SK-N-SH (cell line): ENCODE results near the gene OSBPL9. TPM values are rescaled to one million over a fixed set of nuclear protein-coding genes. Genes with fewer than 3 reads are reported as not detected.
A peak's percentile ranks its signal among the peaks of the same experiment; 100 is the strongest.
"Not testable (repeated sequence)": the region's sequence is repeated elsewhere in the genome, so short reads cannot be mapped to it uniquely, and the experiment has no call there.

Experiments
- CTCF ChIA-PET: fragments of 300-600, 350-600 bp; formaldehyde crosslinking; extraction: SDS; loops from one replicate; lab custom pipeline; 2021; lab: Yijun Ruan, JAX
- POLR2A ChIA-PET: fragments of 350-600 bp; sonication (Branson Sonifier 250); formaldehyde crosslinking; extraction: SDS; loops from one replicate; lab custom pipeline; 2020; ENCODE audit warnings: antibody characterized with exemption, inconsistent platforms; lab: Yijun Ruan, JAX
- DNase-seq: peaks from one replicate; pipeline ENCODE4 v3.0.0; 2012
- H2AFZ ChIP-seq: fragments of 200-600 bp; sonication (generic); 2 replicates; pipeline ENCODE4 v1.8.1; 2016; ENCODE audit warnings: antibody characterized with exemption, mild to moderate bottlenecking, low read depth
- H3F3A ChIP-seq: fragments of 200-600 bp; sonication (generic); replicated peaks from 2 replicates; pipeline ENCODE3; 2016; ENCODE audit warnings: antibody characterized with exemption, mild to moderate bottlenecking; ENCODE audit not compliant: insufficient read depth
- H3K27ac ChIP-seq, 2 experiments: fragments of 200-500 bp in 1 of 2; fragments of 200-600 bp in 1 of 2; sonication (Bioruptor generic) in 1 of 2; sonication (generic), shearing (Covaris generic) in 1 of 2; 2 replicates each; pipeline versions ENCODE4 v1.5.1 to v1.6.1; 2014 to 2016; ENCODE audit warnings: low read depth in 2 of 2, inconsistent platforms in 1 of 2, low read length in 1 of 2, mild to moderate bottlenecking in 1 of 2, mixed read lengths in 1 of 2
- H3K27me3 ChIP-seq: fragments of 200-600 bp; sonication (generic), shearing (Covaris generic); 2 replicates; pipeline ENCODE4 v1.6.1; 2016; ENCODE audit warnings: mixed run types; ENCODE audit not compliant: insufficient read depth
- H3K36me3 ChIP-seq, 2 experiments: fragments of 200-500 bp in 1 of 2; fragments of 200-600 bp in 1 of 2; sonication (Bioruptor generic) in 1 of 2; sonication (generic) in 1 of 2; replicated peaks in 1 of 2; 2 replicates each; pipeline versions ENCODE3 to v1.5.1; 2014 to 2016; ENCODE audit warnings: low read length in 1 of 2, mild to moderate bottlenecking in 1 of 2; ENCODE audit not compliant: insufficient read depth in 2 of 2, control insufficient read depth in 1 of 2
- H3K4me1 ChIP-seq, 2 experiments: fragments of 200-500 bp in 1 of 2; fragments of 200-600 bp in 1 of 2; sonication (Bioruptor generic) in 1 of 2; sonication (generic), shearing (Covaris generic) in 1 of 2; 2 replicates each; pipeline versions ENCODE4 v1.5.1 to v1.6.1; 2014 to 2016; ENCODE audit warnings: low read depth in 1 of 2, low read length in 1 of 2, mixed run types in 1 of 2; ENCODE audit not compliant: insufficient read depth in 2 of 2, control insufficient read depth in 1 of 2
- H3K4me2 ChIP-seq: fragments of 200-600 bp; sonication (generic), shearing (Covaris generic); 2 replicates; pipeline ENCODE4 v1.6.1; 2017; ENCODE audit warnings: mixed run types
- H3K4me3 ChIP-seq, 2 experiments: fragments of 200-500 bp in 1 of 2; fragments of 200-600 bp in 1 of 2; sonication (Bioruptor generic) in 1 of 2; sonication (generic), shearing (Covaris generic) in 1 of 2; 2 replicates each; pipeline versions ENCODE4 v1.5.1 to v1.8.1; 2014 to 2016; ENCODE audit warnings: low read depth in 2 of 2, inconsistent platforms in 1 of 2, low read length in 1 of 2, mild to moderate bottlenecking in 1 of 2, mixed read lengths in 1 of 2, moderate library complexity in 1 of 2
- H3K79me2 ChIP-seq: fragments of 200-600 bp; sonication (generic); 2 replicates; pipeline ENCODE4 v1.8.1; 2017; ENCODE audit warnings: mild to moderate bottlenecking; ENCODE audit not compliant: insufficient read depth
- H3K9ac ChIP-seq: fragments of 200-600 bp; sonication (generic); 2 replicates; pipeline ENCODE4 v1.6.1; 2017; ENCODE audit warnings: mixed run types
- H3K9me2 ChIP-seq: fragments of 200-600 bp; sonication (generic); 2 replicates; pipeline ENCODE4 v1.6.1; 2017; ENCODE audit warnings: mixed run types
- H3K9me3 ChIP-seq: fragments of 200-600 bp; sonication (generic); 2 replicates; pipeline ENCODE4 v1.6.1; 2017; ENCODE audit warnings: mixed run types, mild to moderate bottlenecking, moderate library complexity
- H4K20me1 ChIP-seq: fragments of 200-600 bp; sonication (generic); 2 replicates; pipeline ENCODE4 v1.6.1; 2017; ENCODE audit warnings: mild to moderate bottlenecking, mixed run types; ENCODE audit not compliant: insufficient read depth
- EP300 ChIP-seq, 2 experiments: IDR thresholded peaks; 2 replicates each; pipeline versions ENCODE4 v1.4.0 to v1.6.1; 2012; ENCODE audit warnings: borderline replicate concordance in 1 of 2, low read depth in 1 of 2, low read length in 1 of 2
- EZH2phosphoT487 ChIP-seq: fragments of 200-600 bp; sonication (generic); IDR thresholded peaks from 2 replicates; pipeline ENCODE4 v1.6.1; 2017; ENCODE audit warnings: low read depth, mixed run types, mild to moderate bottlenecking, antibody characterized with exemption, moderate library complexity, borderline replicate concordance
- GABPA ChIP-seq: IDR thresholded peaks from 2 replicates; pipeline ENCODE4 v1.4.0; 2012; ENCODE audit warnings: low read depth, mild to moderate bottlenecking
- GATA2 ChIP-seq: sonication (generic); formaldehyde crosslinking; IDR thresholded peaks from 2 replicates; pipeline ENCODE4 v1.5.0; 2020; ENCODE audit warnings: mild to moderate bottlenecking, missing genetic modification reagents
- IRF3 ChIP-seq: fragments of 150-350 bp; IDR thresholded peaks from 2 replicates; pipeline ENCODE4 v1.6.1; 2016; ENCODE audit warnings: mild to moderate bottlenecking, low read depth, low read length
- MAX ChIP-seq: IDR thresholded peaks from 2 replicates; pipeline ENCODE4 v1.4.0; 2012; ENCODE audit warnings: low read depth
- MXI1 ChIP-seq: IDR thresholded peaks from 2 replicates; pipeline ENCODE4 v1.6.1; 2012; ENCODE audit warnings: mild to moderate bottlenecking, low read depth, low read length, improper control_type of control experiment
- NFIC ChIP-seq: IDR thresholded peaks from 2 replicates; pipeline ENCODE4 v1.4.0; 2012; ENCODE audit warnings: borderline replicate concordance
- NRF1 ChIP-seq: IDR thresholded peaks from 2 replicates; pipeline ENCODE4 v1.6.1; 2012; ENCODE audit warnings: low read depth, mild to moderate bottlenecking, low read length
- PBX3 ChIP-seq: IDR thresholded peaks from 2 replicates; pipeline ENCODE4; 2012
- RCOR1 ChIP-seq: fragments of 150-350 bp; IDR thresholded peaks from 2 replicates; pipeline ENCODE4 v1.6.1; 2017; ENCODE audit warnings: antibody characterized with exemption, low read length
- RFX5 ChIP-seq: IDR thresholded peaks from 2 replicates; pipeline ENCODE4 v1.6.1; 2012; ENCODE audit warnings: mild to moderate bottlenecking, improper control_type of control experiment, low read length
- RXRA ChIP-seq: IDR thresholded peaks from 2 replicates; pipeline ENCODE4 v1.4.0; 2012; ENCODE audit warnings: low read depth, mild to moderate bottlenecking, borderline replicate concordance
- SIN3A ChIP-seq: IDR thresholded peaks from 2 replicates; pipeline ENCODE4 v1.6.1; 2012; ENCODE audit warnings: low read depth, mild to moderate bottlenecking, low read length, moderate library complexity, borderline replicate concordance
- SMC3 ChIP-seq: IDR thresholded peaks from 2 replicates; pipeline ENCODE4 v1.6.1; 2012; ENCODE audit warnings: low read depth, low read length, improper control_type of control experiment
- TAF1 ChIP-seq: IDR thresholded peaks from 2 replicates; pipeline ENCODE4 v1.6.1; 2012; ENCODE audit warnings: low read depth, mild to moderate bottlenecking, low read length, moderate library complexity, borderline replicate concordance
- WGBS: methylation state at CpG from one replicate; pipeline ENCODE4 v1.1.6; 2017; ENCODE audit warnings: low lambda C conversion rate; 5-methylcytosine and 5-hydroxymethylcytosine counted together
- polyA plus RNA-seq, 3 experiments: library from polyadenylated mRNA; depleted of rRNA; stranded (reverse); fragments of >200 nt; gene quantifications; 2 replicates each; pipeline ENCODE4 v1.2.3, GENCODE V29; 2012

OSBPL9 gene
- polyA plus RNA-seq, 1 of the 3 experiments (the other 2 are of a cell fraction) = 43.9 TPM

- H4K20me1 ChIP-seq = no peaks in the 10 kb centered on the region
- no peaks in the 10 kb centered on the region for H3K36me3 ChIP-seq
- H3K27ac ChIP-seq = no peak overlapping the region
- H3K9me3 ChIP-seq = no peaks in the 10 kb centered on the region
- POLR2A ChIA-PET = no interaction called here
- CTCF ChIA-PET = no interaction called here
- DNase-seq = no peak
- no peak overlapping the region for H3K9ac ChIP-seq
- H3K9me2 ChIP-seq = no peaks in the 10 kb centered on the region
- peak; percentile 26; the same call in 1 of the 2 replicates for TF ChIP-seq NFIC
- TF ChIP-seq GABPA = no peak
- no peaks in the 10 kb centered on the region for H3K27me3 ChIP-seq
- no peak overlapping the region for H3K4me2 ChIP-seq
- no peaks in the 10 kb centered on the region for H3K79me2 ChIP-seq
- H3K4me3 ChIP-seq = no peak overlapping the region
- peaks cover 0 to 2% of the 10 kb centered on the region in 2 experiments; a peak in 1 of 4 replicates for H3K4me1 ChIP-seq
- H2AFZ ChIP-seq = no peak overlapping the region
- 79% methylated on average over 6 of the region's 6 CpGs for WGBS
- H3F3A ChIP-seq = peaks cover 8% of the 10 kb centered on the region
These were observed 9.2 kb upstream of the OSBPL9 start for GRCh38 chr1:51607681-51608095.

GRCh38 chr1:51610104-51610503 is 6.8 kb upstream of the OSBPL9 start:
- DNase-seq, H3K79me2 ChIP-seq, H3K27me3 ChIP-seq, H3K9me2 ChIP-seq, H3K36me3 ChIP-seq, H3K9me3 ChIP-seq, H3K9ac ChIP-seq, H2AFZ ChIP-seq, H3K4me3 ChIP-seq, H4K20me1 ChIP-seq, H3F3A ChIP-seq, H3K4me2 ChIP-seq, H3K4me1 ChIP-seq, H3K27ac ChIP-seq, POLR2A ChIA-PET: not testable (repeated sequence)
- CTCF ChIA-PET = interaction anchor here (1.5 to 1.8 kb wide), 2 partner anchors 9 to 159 kb away, joined by 5 to 6 read pairs; no protein-coding TSS in a partner anchor
- WGBS = 91% methylated on average over 5 of the region's 6 CpGs

GRCh38 chr1:51610637-51611036 is 6.3 kb upstream of the OSBPL9 start:
- H3K9ac ChIP-seq = no peak overlapping the region
- TF ChIP-seq SMC3 (no peak), EZH2phosphoT487 (no peak), PBX3 (no peak), SIN3A (no peak), MAX (no peak), MXI1 (no peak), NRF1 (no peak), TAF1 (no peak), RCOR1 (no peak), IRF3 (no peak), RXRA (no peak), EP300 (IDR thresholded peaks at IDR 0.05; ENCODE audit: borderline replicate concordance in 1 of 2, low read depth in 1 of 2, low read length in 1 of 2) (no peak), RFX5 (no peak), GATA2 (no peak)
- TF ChIP-seq, all 33 proteins: peak for 0
- ChIA-PET CTCF (interaction anchor here (1.0 to 1.8 kb wide), 3 partner anchors 8 to 159 kb away, joined by 3 to 6 read pairs (median 5); no protein-coding TSS in a partner anchor), POLR2A (no interaction called here)
- H3K36me3 ChIP-seq = no peaks in the 10 kb centered on the region
- no peaks in the 10 kb centered on the region for H3K79me2 ChIP-seq
- H3F3A ChIP-seq = peaks cover 8% of the 10 kb centered on the region
- DNase-seq = no peak
- H3K4me3 ChIP-seq = no peak overlapping the region
- peaks cover 0 to 2% of the 10 kb centered on the region in 2 experiments; a peak in 1 of 4 replicates for H3K4me1 ChIP-seq
- H3K27ac ChIP-seq = no peak overlapping the region
- H2AFZ ChIP-seq = peak overlapping the region; percentile 33; the same call in 1 of the 2 replicates
- 87% methylated on average over 4 of the region's 4 CpGs for WGBS
- no peak overlapping the region for H3K4me2 ChIP-seq
- H3K9me3 ChIP-seq = no peaks in the 10 kb centered on the region
- H3K9me2 ChIP-seq = no peaks in the 10 kb centered on the region
- no peaks in the 10 kb centered on the region for H3K27me3 ChIP-seq
- no peaks in the 10 kb centered on the region for H4K20me1 ChIP-seq
